ENCODE data around the gene COQ5.

GRCh38 chr12:120462099-120462640, 66.8 kb downstream of the COQ5 start:
- TF ChIP-seq CTCF (IDR thresholded peaks at IDR 0.05) = no peak
- TF ChIP-seq POLR2AphosphoS5 (IDR thresholded peaks at IDR 0.05) = no peak
- TF ChIP-seq POLR2A (IDR thresholded peaks at IDR 0.05) = no peak
- TF ChIP-seq EP300 (IDR thresholded peaks at IDR 0.05) = no peak

Data from gastroesophageal sphincter (tissue), 3 donors.